Neural cell (in vitro differentiated cells): ENCODE results near the gene MPO. TPM values are rescaled to one million over a fixed set of nuclear protein-coding genes. Genes with fewer than 3 reads are reported as not detected.

ENCODE experiments used
- H2AFZ ChIP-seq: fragments of 200-600, 300-800 bp; sonication (generic), shearing (Covaris generic); 2 replicates; pipeline ENCODE4 v1.6.0; 2014; ENCODE audit warnings: low read depth, mild to moderate bottlenecking, antibody characterized with exemption, low read length, moderate library complexity
- H3F3A ChIP-seq: fragments of 200-600 bp; shearing (Covaris generic); 2 replicates; pipeline ENCODE4 v1.6.1; 2016; ENCODE audit warnings: mild to moderate bottlenecking, moderate library complexity, mixed read lengths, antibody characterized with exemption, low read length; ENCODE audit not compliant: insufficient read depth, poor library complexity, severe bottlenecking
- H3K27ac ChIP-seq: fragments of 200-600, 300-800 bp; sonication (generic), shearing (Covaris generic); 2 replicates; pipeline ENCODE4 v1.5.1; 2014; ENCODE audit warnings: mild to moderate bottlenecking, low read length, moderate library complexity
- H3K27me3 ChIP-seq: fragments of 300-800, 200-600 bp; sonication (generic), shearing (Covaris generic); 2 replicates; pipeline ENCODE4 v1.6.0; 2014; ENCODE audit warnings: mild to moderate bottlenecking, low read depth, low read length, moderate library complexity; ENCODE audit not compliant: insufficient read depth
- H3K36me3 ChIP-seq: fragments of 300-800, 200-600 bp; sonication (generic), shearing (Covaris generic); 2 replicates; pipeline ENCODE4 v1.5.1; 2014; ENCODE audit warnings: mild to moderate bottlenecking, antibody characterized with exemption, low read length, moderate library complexity; ENCODE audit not compliant: insufficient read depth
- H3K4me2 ChIP-seq: fragments of 300-800, 200-600 bp; sonication (generic), shearing (Covaris generic); 2 replicates; pipeline ENCODE4 v1.6.0; 2014; ENCODE audit warnings: mild to moderate bottlenecking, low read length
- H3K4me3 ChIP-seq: fragments of 300-800, 200-600 bp; sonication (generic), shearing (Covaris generic); 2 replicates; pipeline ENCODE4 v1.5.1; 2014; ENCODE audit warnings: mild to moderate bottlenecking, low read length, moderate library complexity
- H3K79me2 ChIP-seq: fragments of 200-600 bp; shearing (Covaris generic); replicated peaks from 2 replicates; pipeline ENCODE4 v1.6.0; 2014; ENCODE audit warnings: mild to moderate bottlenecking, low read length, moderate library complexity; ENCODE audit not compliant: insufficient read depth
- H3K9ac ChIP-seq: fragments of 300-800, 200-600 bp; sonication (generic), shearing (Covaris generic); 2 replicates; pipeline ENCODE4 v1.6.1; 2016; ENCODE audit warnings: mild to moderate bottlenecking, low read length, mixed read lengths
- H3K9me2 ChIP-seq: fragments of 200-600 bp; shearing (Covaris generic); 2 replicates; pipeline ENCODE4 v1.6.1; 2016; ENCODE audit warnings: mild to moderate bottlenecking, low read length, mixed read lengths; ENCODE audit not compliant: insufficient read depth
- H3K9me3 ChIP-seq: fragments of 200-600, 300-800 bp; sonication (generic), shearing (Covaris generic); 2 replicates; pipeline ENCODE4 v1.6.1; 2016; ENCODE audit warnings: mild to moderate bottlenecking, mixed run types, low read length, moderate library complexity, mixed read lengths
- H4K20me1 ChIP-seq: fragments of 200-600 bp; shearing (Covaris generic); 2 replicates; pipeline ENCODE4 v1.6.1; 2016; ENCODE audit warnings: mild to moderate bottlenecking, mixed run types; ENCODE audit not compliant: insufficient read depth
- EP300 ChIP-seq: fragments of 450-650 bp; conservative IDR thresholded peaks from 2 replicates; pipeline ENCODE4 v1.6.1; 2014; ENCODE audit warnings: antibody characterized with exemption, mild to moderate bottlenecking, moderate library complexity; ENCODE audit not compliant: poor library complexity, severe bottlenecking
- EZH2 ChIP-seq: fragments of 200-600, 300-800 bp; shearing (Covaris generic), sonication (generic); IDR thresholded peaks from 2 replicates; pipeline ENCODE4 v1.6.1; 2014; ENCODE audit warnings: antibody characterized with exemption, low read length, borderline replicate concordance, mild to moderate bottlenecking; ENCODE audit not compliant: insufficient read depth, poor library complexity, severe bottlenecking
- MXI1 ChIP-seq: fragments of 450-650 bp; conservative IDR thresholded peaks from 2 replicates; pipeline ENCODE4 v1.6.1; 2014; ENCODE audit warnings: antibody characterized with exemption, mild to moderate bottlenecking; ENCODE audit not compliant: poor library complexity, severe bottlenecking
- POLR2AphosphoS5 ChIP-seq: IDR thresholded peaks from 2 replicates; pipeline ENCODE4 v1.6.1; 2012
- RAD21 ChIP-seq: fragments of 450-650 bp; conservative IDR thresholded peaks from 2 replicates; pipeline ENCODE4 v1.6.1; 2014; ENCODE audit warnings: antibody characterized with exemption, mild to moderate bottlenecking, moderate library complexity
- SMC3 ChIP-seq: fragments of 450-650 bp; conservative IDR thresholded peaks from 2 replicates; pipeline ENCODE4 v1.6.1; 2014; ENCODE audit warnings: antibody characterized with exemption, mild to moderate bottlenecking, moderate library complexity; ENCODE audit not compliant: poor library complexity
- TAF1 ChIP-seq: IDR thresholded peaks from 2 replicates; pipeline ENCODE4 v1.6.1; 2012; ENCODE audit warnings: low read depth
- polyA plus RNA-seq: library from polyadenylated mRNA; depleted of rRNA; stranded (reverse); fragments of >200 nt; gene quantifications from 2 replicates; pipeline ENCODE4 v1.2.3, GENCODE V29; 2014
- TF ChIP-seq, protein P1 (sequence below): fragments of 450-650 bp; IDR thresholded peaks from 2 replicates; pipeline ENCODE4 v1.5.1; 2014; ENCODE audit warnings: antibody characterized with exemption, mild to moderate bottlenecking, moderate library complexity; ENCODE audit not compliant: poor library complexity, severe bottlenecking
- TF ChIP-seq, protein P2 (sequence below): IDR thresholded peaks from 2 replicates; pipeline ENCODE4 v1.6.1; 2012; ENCODE audit warnings: borderline replicate concordance

The MPO gene
- polyA plus RNA-seq, 1 donor from 2014 or later = not detected

DNA sequence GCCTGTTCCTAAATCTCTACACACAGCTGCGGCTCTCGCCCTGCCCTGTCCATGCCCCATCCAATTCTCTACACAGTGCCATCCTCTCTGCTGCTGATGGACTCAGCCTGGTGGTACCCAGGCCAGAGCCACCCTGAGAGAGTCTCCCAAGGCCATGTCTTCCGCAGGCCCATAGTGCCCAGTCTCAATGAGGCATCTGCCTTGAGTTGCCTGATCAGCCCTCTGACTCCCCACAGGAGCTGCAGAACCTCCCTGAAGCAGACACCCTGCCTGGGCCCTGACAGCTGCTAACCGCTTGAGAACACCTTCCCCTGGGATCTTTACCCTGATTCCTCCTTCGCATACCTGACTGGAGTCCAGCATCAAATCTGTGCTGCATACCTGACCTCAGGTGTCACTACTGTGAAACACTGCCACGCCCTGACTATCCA lies 34.6 kb upstream of the MPO start:
- Histone ChIP-seq H3K4me2 (no peak overlapping the region), H3K9me3 (no peaks in the 10 kb centered on the region), H3K36me3 (no peaks in the 10 kb centered on the region), H3K9ac (no peak overlapping the region), H4K20me1 (no peaks in the 10 kb centered on the region), H2AFZ (no peak overlapping the region), H3K27ac (no peak overlapping the region), H3K4me3 (no peak overlapping the region), H3K9me2 (no peaks in the 10 kb centered on the region), H3K79me2 (no peaks in the 10 kb centered on the region), H3F3A (no peaks in the 10 kb centered on the region), H3K27me3 (no peaks in the 10 kb centered on the region)
- TF ChIP-seq EZH2 = no peak
- no peak for TF ChIP-seq POLR2AphosphoS5
- TF ChIP-seq SMC3 = no peak
- TF ChIP-seq RAD21 = no peak
- TF ChIP-seq, protein P1, sequence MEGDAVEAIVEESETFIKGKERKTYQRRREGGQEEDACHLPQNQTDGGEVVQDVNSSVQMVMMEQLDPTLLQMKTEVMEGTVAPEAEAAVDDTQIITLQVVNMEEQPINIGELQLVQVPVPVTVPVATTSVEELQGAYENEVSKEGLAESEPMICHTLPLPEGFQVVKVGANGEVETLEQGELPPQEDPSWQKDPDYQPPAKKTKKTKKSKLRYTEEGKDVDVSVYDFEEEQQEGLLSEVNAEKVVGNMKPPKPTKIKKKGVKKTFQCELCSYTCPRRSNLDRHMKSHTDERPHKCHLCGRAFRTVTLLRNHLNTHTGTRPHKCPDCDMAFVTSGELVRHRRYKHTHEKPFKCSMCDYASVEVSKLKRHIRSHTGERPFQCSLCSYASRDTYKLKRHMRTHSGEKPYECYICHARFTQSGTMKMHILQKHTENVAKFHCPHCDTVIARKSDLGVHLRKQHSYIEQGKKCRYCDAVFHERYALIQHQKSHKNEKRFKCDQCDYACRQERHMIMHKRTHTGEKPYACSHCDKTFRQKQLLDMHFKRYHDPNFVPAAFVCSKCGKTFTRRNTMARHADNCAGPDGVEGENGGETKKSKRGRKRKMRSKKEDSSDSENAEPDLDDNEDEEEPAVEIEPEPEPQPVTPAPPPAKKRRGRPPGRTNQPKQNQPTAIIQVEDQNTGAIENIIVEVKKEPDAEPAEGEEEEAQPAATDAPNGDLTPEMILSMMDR = no peak
- no peak for TF ChIP-seq TAF1

DNA sequence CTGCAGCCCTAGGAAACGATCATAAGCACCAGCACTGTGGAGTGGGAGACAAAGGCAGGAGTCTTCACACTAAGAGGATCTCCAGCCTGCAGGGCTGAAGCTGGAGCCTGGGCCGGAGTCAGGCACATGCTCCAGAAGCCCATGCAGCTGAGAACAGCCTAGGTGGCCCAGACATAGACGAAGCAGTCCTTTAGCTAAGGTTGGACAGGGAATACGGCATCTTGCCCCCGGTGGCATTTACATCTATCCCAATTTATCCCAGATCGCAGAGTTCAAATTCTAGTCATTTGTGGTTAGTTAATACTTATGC lies 33.9 kb upstream of the MPO start:
- TF ChIP-seq TAF1 (no peak), EP300 (no peak), RAD21 (no peak), EZH2 (no peak), MXI1 (no peak), POLR2AphosphoS5 (no peak), SMC3 (no peak)
- TF ChIP-seq, protein P1 = no peak
- TF ChIP-seq, protein P2, sequence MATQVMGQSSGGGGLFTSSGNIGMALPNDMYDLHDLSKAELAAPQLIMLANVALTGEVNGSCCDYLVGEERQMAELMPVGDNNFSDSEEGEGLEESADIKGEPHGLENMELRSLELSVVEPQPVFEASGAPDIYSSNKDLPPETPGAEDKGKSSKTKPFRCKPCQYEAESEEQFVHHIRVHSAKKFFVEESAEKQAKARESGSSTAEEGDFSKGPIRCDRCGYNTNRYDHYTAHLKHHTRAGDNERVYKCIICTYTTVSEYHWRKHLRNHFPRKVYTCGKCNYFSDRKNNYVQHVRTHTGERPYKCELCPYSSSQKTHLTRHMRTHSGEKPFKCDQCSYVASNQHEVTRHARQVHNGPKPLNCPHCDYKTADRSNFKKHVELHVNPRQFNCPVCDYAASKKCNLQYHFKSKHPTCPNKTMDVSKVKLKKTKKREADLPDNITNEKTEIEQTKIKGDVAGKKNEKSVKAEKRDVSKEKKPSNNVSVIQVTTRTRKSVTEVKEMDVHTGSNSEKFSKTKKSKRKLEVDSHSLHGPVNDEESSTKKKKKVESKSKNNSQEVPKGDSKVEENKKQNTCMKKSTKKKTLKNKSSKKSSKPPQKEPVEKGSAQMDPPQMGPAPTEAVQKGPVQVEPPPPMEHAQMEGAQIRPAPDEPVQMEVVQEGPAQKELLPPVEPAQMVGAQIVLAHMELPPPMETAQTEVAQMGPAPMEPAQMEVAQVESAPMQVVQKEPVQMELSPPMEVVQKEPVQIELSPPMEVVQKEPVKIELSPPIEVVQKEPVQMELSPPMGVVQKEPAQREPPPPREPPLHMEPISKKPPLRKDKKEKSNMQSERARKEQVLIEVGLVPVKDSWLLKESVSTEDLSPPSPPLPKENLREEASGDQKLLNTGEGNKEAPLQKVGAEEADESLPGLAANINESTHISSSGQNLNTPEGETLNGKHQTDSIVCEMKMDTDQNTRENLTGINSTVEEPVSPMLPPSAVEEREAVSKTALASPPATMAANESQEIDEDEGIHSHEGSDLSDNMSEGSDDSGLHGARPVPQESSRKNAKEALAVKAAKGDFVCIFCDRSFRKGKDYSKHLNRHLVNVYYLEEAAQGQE = no peak
- Histone ChIP-seq H3K36me3 (no peaks in the 10 kb centered on the region), H3K4me2 (no peak overlapping the region)

More for the DNA sequence above, 33.9 kb upstream of the MPO start:
- H3K9me3 ChIP-seq = no peaks in the 10 kb centered on the region
- no peaks in the 10 kb centered on the region for H4K20me1 ChIP-seq
- H3K27me3 ChIP-seq = no peaks in the 10 kb centered on the region
- no peak overlapping the region for H3K4me3 ChIP-seq
- H3K9ac ChIP-seq = no peak overlapping the region
- H3F3A ChIP-seq = no peaks in the 10 kb centered on the region
- H3K27ac ChIP-seq = no peak overlapping the region
- H2AFZ ChIP-seq = no peak overlapping the region
- no peaks in the 10 kb centered on the region for H3K9me2 ChIP-seq
- H3K79me2 ChIP-seq = no peaks in the 10 kb centered on the region
